ENCODE results near the gene IL20.

DNA sequence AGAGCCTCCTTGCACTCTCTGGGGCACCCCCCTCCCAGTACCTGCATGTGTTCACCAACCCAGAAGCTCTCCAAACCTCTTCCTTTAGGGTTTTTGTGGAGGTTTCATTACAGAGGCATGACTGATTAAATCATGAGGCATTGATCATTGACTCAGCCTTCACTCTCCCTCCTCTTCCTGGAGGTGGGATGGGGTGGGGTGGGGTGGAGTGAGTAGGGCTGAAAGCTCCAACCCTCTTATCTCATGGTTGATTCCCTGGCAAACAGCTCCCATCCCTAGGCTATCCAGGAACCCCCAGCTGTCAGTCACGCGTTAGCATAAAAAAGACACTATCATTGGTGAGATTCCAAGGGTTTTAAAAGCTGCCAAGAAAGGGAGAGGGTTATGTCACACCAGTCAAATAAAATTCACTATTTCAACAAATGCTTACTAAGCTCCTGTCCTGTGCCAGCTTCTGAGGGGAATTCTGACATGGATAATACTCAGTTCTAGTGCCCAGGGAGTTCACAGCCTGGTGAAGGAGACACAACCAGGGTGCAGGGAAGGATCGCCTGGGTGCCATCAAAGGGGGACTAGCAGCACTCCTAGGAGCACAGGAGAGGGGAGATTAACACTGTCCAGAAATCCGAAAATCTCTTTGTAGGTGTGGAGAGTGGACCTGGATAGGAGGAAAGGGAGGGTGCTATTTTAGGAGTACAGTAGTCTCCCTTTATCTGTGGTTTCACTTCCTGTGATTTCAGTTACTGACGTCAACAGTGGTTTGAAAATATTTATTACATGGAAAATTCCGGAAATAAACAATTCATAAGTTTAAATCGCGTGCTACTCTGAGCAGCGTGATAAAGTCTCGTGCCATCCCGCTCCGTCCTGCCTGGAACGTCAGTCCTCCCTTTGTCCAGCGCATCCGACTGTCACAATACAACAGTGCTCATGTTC is 25.0 kb downstream of the IL20 start:
- peak in 2 of 4 donors; percentile 89 to 93 for TF ChIP-seq EP300 (IDR thresholded peaks at IDR 0.05)
- TF ChIP-seq, protein P1, sequence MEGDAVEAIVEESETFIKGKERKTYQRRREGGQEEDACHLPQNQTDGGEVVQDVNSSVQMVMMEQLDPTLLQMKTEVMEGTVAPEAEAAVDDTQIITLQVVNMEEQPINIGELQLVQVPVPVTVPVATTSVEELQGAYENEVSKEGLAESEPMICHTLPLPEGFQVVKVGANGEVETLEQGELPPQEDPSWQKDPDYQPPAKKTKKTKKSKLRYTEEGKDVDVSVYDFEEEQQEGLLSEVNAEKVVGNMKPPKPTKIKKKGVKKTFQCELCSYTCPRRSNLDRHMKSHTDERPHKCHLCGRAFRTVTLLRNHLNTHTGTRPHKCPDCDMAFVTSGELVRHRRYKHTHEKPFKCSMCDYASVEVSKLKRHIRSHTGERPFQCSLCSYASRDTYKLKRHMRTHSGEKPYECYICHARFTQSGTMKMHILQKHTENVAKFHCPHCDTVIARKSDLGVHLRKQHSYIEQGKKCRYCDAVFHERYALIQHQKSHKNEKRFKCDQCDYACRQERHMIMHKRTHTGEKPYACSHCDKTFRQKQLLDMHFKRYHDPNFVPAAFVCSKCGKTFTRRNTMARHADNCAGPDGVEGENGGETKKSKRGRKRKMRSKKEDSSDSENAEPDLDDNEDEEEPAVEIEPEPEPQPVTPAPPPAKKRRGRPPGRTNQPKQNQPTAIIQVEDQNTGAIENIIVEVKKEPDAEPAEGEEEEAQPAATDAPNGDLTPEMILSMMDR (IDR thresholded peaks at IDR 0.05): no peak
- TF ChIP-seq POLR2A (IDR thresholded peaks at IDR 0.05): no peak
